ENCODE results near the gene LIG4. TPM values are rescaled to one million over a fixed set of nuclear protein-coding genes. Genes with fewer than 3 reads are reported as not detected.

Gene LIG4
- total RNA-seq, 1 donor from 2014 or later = 15.5 TPM

GRCh38 chr13:108210551-108210950, 4.8 kb downstream of the LIG4 start:
- no peak overlapping the region for H3K4me3 Mint-ChIP-seq (ENCODE audit: unreplicated experiment)
- H3K27me3 ChIP-seq (ENCODE audit: insufficient read depth, low read length) = no peaks in the 10 kb centered on the region
- H3K4me1 ChIP-seq (ENCODE audit: insufficient read depth, low read length) = peaks cover 6% of the 10 kb centered on the region
- FAIRE-seq = no peak
- DNase-seq (ENCODE audit: low read depth) = no peak
- H3K9me3 Mint-ChIP-seq (ENCODE audit: unreplicated experiment) = no peaks in the 10 kb centered on the region
- H3K4me3 ChIP-seq (ENCODE audit: insufficient read depth, low read depth, low read length) = no peak overlapping the region
- H3K36me3 ChIP-seq (ENCODE audit: insufficient read depth, low read length) = peaks cover 15% of the 10 kb centered on the region
- H2AFZ ChIP-seq (ENCODE audit: low read depth, low read length) = no peak overlapping the region
- H3K27me3 Mint-ChIP-seq (ENCODE audit: low read depth, unreplicated experiment) = no peaks in the 10 kb centered on the region
- H3K27ac Mint-ChIP-seq (ENCODE audit: unreplicated experiment) = no peak overlapping the region
- H3K4me2 ChIP-seq (ENCODE audit: low read length) = no peak overlapping the region
- H3K9me3 ChIP-seq (ENCODE audit: insufficient read depth, low read depth, low read length) = no peaks in the 10 kb centered on the region
- TF ChIP-seq CTCF (IDR thresholded peaks at IDR 0.05; ENCODE audit: insufficient read depth, low read depth, low read length) (no peak), EZH2 (IDR thresholded peaks at IDR 0.05; ENCODE audit: insufficient read depth, low read length) (no peak)
- no peak overlapping the region for H3K27ac ChIP-seq (ENCODE audit: low read depth, low read length)
- H3K79me2 ChIP-seq (ENCODE audit: insufficient read depth, low read length) = no peaks in the 10 kb centered on the region
- H3K9ac ChIP-seq (ENCODE audit: low read length) = no peak overlapping the region
- peaks cover 5% of the 10 kb centered on the region for H3K4me1 Mint-ChIP-seq (ENCODE audit: low read depth, unreplicated experiment)
- H3K36me3 Mint-ChIP-seq (ENCODE audit: low read depth, unreplicated experiment) = peaks cover 9% of the 10 kb centered on the region
- no peaks in the 10 kb centered on the region for H4K20me1 ChIP-seq (ENCODE audit: insufficient read depth, low read length)

- FAIRE-seq (no peak), DNase-seq (ENCODE audit: low read depth) (peak; percentile 44)
- Histone ChIP-seq H3K9me3 (ENCODE audit: insufficient read depth, low read depth, low read length) (no peaks in the 10 kb centered on the region), H3K4me1 (ENCODE audit: insufficient read depth, low read length) (no peaks in the 10 kb centered on the region), H3K27ac (ENCODE audit: low read depth, low read length) (no peak overlapping the region), H2AFZ (ENCODE audit: low read depth, low read length) (no peak overlapping the region), H3K4me3 (ENCODE audit: insufficient read depth, low read depth, low read length) (no peak overlapping the region), H3K36me3 (ENCODE audit: insufficient read depth, low read length) (no peaks in the 10 kb centered on the region), H3K9ac (ENCODE audit: low read length) (no peak overlapping the region), H3K4me2 (ENCODE audit: low read length) (no peak overlapping the region), H3K27me3 (ENCODE audit: insufficient read depth, low read length) (no peaks in the 10 kb centered on the region), H3K79me2 (ENCODE audit: insufficient read depth, low read length) (no peaks in the 10 kb centered on the region), H4K20me1 (ENCODE audit: insufficient read depth, low read length) (no peaks in the 10 kb centered on the region)
- Mint-ChIP-seq H3K4me3 (ENCODE audit: unreplicated experiment) (no peak overlapping the region), H3K9me3 (ENCODE audit: unreplicated experiment) (peaks cover 2% of the 10 kb centered on the region), H3K27ac (ENCODE audit: unreplicated experiment) (no peak overlapping the region), H3K4me1 (ENCODE audit: low read depth, unreplicated experiment) (peaks cover 6% of the 10 kb centered on the region), H3K27me3 (ENCODE audit: low read depth, unreplicated experiment) (no peaks in the 10 kb centered on the region), H3K36me3 (ENCODE audit: low read depth, unreplicated experiment) (no peaks in the 10 kb centered on the region)
- TF ChIP-seq CTCF (IDR thresholded peaks at IDR 0.05; ENCODE audit: insufficient read depth, low read depth, low read length) = no peak
- no peak for TF ChIP-seq EZH2 (IDR thresholded peaks at IDR 0.05; ENCODE audit: insufficient read depth, low read length)
Observed at GRCh38 chr13:108200781-108201398, 14.4 kb downstream of the LIG4 start.

GRCh38 chr13:108195861-108196260, 19.5 kb downstream of the LIG4 start:
- H3K4me2 ChIP-seq (ENCODE audit: low read length) = no peak overlapping the region
- Mint-ChIP-seq H3K4me3 (ENCODE audit: unreplicated experiment) (no peak overlapping the region), H3K36me3 (ENCODE audit: low read depth, unreplicated experiment) (no peaks in the 10 kb centered on the region), H3K27ac (ENCODE audit: unreplicated experiment) (no peak overlapping the region), H3K27me3 (ENCODE audit: low read depth, unreplicated experiment) (no peaks in the 10 kb centered on the region), H3K9me3 (ENCODE audit: unreplicated experiment) (peaks cover 5% of the 10 kb centered on the region), H3K4me1 (ENCODE audit: low read depth, unreplicated experiment) (peaks cover 3% of the 10 kb centered on the region)
- H4K20me1 ChIP-seq (ENCODE audit: insufficient read depth, low read length) = no peaks in the 10 kb centered on the region
- H2AFZ ChIP-seq (ENCODE audit: low read depth, low read length) = no peak overlapping the region
- peaks cover 5% of the 10 kb centered on the region for H3K9me3 ChIP-seq (ENCODE audit: insufficient read depth, low read depth, low read length)
- TF ChIP-seq CTCF (IDR thresholded peaks at IDR 0.05; ENCODE audit: insufficient read depth, low read depth, low read length) (no peak), EZH2 (IDR thresholded peaks at IDR 0.05; ENCODE audit: insufficient read depth, low read length) (no peak)
- no peaks in the 10 kb centered on the region for H3K79me2 ChIP-seq (ENCODE audit: insufficient read depth, low read length)
- H3K4me3 ChIP-seq (ENCODE audit: insufficient read depth, low read depth, low read length) = no peak overlapping the region
- no peak for DNase-seq (ENCODE audit: low read depth)
- H3K27ac ChIP-seq (ENCODE audit: low read depth, low read length) = no peak overlapping the region
- FAIRE-seq = no peak
- no peaks in the 10 kb centered on the region for H3K36me3 ChIP-seq (ENCODE audit: insufficient read depth, low read length)
- no peak overlapping the region for H3K9ac ChIP-seq (ENCODE audit: low read length)
- H3K4me1 ChIP-seq (ENCODE audit: insufficient read depth, low read length) = no peaks in the 10 kb centered on the region
- no peaks in the 10 kb centered on the region for H3K27me3 ChIP-seq (ENCODE audit: insufficient read depth, low read length)

All from astrocyte (in vitro differentiated cells and primary cell).